ENCODE results near the gene STARD10.
A peak's percentile ranks its signal among the peaks of the same experiment; 100 is the strongest.

Gene STARD10

GRCh38 chr11:72732329-72732728 lies 61.5 kb downstream of the STARD10 start:
- no peak for DNase-seq (ENCODE audit: low read depth in 2 of 2, low spot score in 1 of 2)

- DNase-seq (ENCODE audit: low read depth in 2 of 2, low spot score in 1 of 2), result no peak
These were observed 63.1 kb downstream of the STARD10 start for GRCh38 chr11:72730737-72731136.

DNA sequence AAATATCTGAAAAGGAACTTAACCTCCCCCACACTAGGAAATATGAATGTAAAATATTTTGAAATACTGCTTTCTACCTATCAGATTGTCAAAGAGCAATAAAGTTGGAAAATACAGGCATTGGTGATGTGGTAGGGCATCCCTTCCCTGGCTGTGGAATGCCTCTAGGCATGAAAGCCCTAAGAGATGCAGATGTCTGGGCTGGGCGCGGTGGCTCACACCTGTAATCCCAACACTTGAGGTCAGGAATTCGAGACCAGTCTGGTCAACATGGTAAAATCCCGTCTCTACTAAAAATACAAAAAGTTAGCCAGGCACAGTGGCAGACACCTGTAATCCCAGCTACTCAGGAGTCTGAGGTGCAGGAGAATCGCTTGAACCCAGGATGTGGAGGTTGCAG lies 63.6 kb downstream of the STARD10 start:
- no peak for DNase-seq (ENCODE audit: low read depth in 2 of 2, low spot score in 1 of 2)

GRCh38 chr11:72727521-72727920 lies 66.3 kb downstream of the STARD10 start:
- DNase-seq (ENCODE audit: low read depth in 2 of 2, low spot score in 1 of 2), result no peak

DNA sequence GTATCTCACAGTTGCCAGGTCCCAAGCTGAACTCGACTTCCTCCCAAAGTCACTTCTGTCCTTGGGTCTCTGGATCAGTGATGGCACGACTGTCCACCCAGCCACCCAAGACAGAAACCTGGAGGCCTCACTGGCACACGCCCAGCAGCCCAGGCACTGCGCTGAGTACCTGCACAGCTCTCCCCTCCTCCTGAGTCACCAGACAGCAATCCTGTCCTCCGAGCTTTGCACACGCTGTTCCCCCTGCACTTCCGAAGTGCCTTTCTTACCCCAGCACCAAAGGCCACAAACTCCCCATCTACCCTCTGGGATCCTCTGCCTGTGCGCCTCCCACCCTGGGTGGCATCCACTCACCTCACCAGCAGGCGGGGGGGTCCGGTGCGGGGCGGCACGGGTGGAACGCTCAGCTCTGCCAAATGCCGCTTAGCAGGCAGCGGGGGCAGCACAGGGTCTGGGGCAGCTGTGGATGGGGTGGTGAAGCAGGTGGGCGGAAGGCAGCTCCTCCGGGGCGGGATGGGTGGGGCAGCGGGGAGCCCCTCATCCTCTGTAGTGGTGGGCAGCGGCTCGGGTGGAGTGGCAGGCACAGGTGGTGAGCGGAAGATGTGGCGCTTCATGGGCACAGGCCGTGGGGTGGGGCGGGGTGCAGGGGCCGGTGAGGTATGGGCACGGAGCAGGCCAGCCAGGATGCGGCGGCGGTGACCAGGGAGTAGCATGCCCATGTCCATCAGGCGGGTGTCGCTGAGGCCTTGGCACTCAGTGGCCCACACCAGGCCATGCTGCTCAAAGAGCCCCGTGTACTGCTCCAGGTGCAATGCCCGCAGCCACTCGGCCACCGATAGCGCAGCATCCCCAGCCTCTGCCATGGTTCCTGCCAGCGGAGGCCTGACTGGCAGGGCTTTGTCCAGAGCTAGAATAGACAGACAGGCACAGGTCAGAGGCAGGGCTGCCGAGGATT lies 67.3 kb downstream of the STARD10 start:
- no peak for DNase-seq (ENCODE audit: low read depth in 2 of 2, low spot score in 1 of 2)

DNA sequence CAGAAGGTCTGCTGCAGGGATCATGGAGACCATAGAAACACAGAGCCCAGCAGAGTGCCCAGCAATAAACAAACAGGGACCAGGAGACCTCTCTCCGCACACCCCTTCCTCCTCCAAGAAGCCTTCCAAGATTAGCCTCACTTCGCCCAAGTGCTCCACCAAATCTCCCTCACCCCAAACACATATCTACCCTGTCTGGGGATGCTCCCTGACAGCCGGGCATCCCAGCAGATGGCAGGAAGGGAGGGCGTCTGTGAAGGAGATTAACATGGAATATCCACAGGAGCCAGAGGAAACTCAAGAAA lies 68.2 kb downstream of the STARD10 start:
- no peak for DNase-seq (ENCODE audit: low read depth in 2 of 2, low spot score in 1 of 2)

DNA sequence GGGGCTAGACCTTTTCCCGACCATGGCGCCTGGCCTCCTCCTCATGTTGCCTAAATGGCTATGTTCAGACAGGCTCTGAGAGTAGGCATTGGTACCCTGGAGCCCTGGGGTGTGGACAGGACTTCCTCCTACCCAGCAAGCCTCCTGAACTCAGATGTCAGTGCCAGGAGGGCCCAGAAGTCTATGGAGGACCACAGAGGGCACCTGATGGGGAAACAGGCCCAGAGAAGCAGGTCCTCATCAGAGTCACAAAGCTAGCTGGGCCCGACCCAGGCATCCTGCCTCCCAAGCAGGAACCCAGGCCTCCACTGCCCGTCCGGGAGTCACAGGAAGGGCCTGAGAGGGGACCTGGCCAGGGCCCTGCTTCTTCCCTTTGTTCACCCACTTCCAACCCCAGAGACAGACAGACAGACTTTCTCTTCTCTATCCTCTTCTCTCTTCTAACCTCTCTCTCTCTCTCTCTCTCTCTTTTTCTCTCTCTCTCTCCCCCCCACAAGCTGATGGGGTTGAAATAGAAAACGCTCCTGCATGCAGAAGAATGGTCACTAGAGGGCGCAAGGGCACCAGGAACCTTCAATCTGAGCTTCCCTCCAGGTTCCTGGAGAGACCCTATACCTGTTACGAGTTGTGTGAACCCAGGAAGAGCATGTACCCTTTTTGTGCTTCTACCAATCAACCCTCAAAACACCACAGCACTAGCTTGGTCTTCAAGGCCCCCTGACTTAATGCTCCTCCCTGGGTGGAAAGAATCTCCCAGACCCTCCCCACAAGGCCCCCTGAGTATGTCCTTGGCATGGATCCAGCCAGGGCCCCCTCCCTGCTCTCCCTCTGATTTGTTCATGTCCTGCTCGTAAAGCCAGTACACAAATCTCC lies 68.8 kb downstream of the STARD10 start:
- peak; percentile 58 to 68 for DNase-seq (ENCODE audit: low read depth in 2 of 2, low spot score in 1 of 2)

DNA sequence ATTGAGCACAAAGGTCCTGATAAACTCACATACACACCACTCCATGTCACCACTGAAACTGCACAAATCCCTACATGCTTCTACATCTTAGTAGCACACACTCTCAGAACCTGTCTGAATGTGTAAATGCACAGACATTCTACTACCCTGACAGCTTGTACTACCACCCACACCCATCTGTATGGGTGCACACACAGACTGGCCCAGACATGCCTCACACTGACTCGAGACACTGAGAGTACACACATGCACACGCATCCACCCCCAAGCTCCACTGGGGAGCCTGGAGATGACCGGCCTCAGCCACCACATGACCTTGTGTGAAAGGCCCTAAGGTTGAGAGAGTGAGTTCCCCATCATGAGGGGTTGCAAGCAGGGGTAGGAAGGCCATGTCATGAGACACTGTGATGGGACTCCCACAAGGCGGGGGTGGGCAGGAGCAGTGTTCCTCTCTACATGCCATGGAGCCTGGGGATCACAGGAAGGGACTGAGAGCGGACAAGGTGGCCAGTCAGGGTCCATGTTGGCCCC lies 69.8 kb downstream of the STARD10 start:
- DNase-seq (ENCODE audit: low read depth in 2 of 2, low spot score in 1 of 2), result no peak

- DNase-seq (ENCODE audit: low read depth in 2 of 2, low spot score in 1 of 2), result no peak
These were observed 70.3 kb downstream of the STARD10 start for GRCh38 chr11:72723508-72723907.

- DNase-seq (ENCODE audit: low read depth in 2 of 2, low spot score in 1 of 2), result peak; percentile 57 to 68
These were observed 71.6 kb downstream of the STARD10 start for GRCh38 chr11:72722050-72722748.

GRCh38 chr11:72721689-72722049 lies 72.2 kb downstream of the STARD10 start:
- no peak for DNase-seq (ENCODE audit: low read depth in 2 of 2, low spot score in 1 of 2)

- DNase-seq (ENCODE audit: low read depth in 2 of 2, low spot score in 1 of 2), result no peak
These were observed 72.6 kb downstream of the STARD10 start for GRCh38 chr11:72721276-72721675.

GRCh38 chr11:72720784-72721183 lies 73.1 kb downstream of the STARD10 start:
- DNase-seq (ENCODE audit: low read depth in 2 of 2, low spot score in 1 of 2), result no peak

GRCh38 chr11:72720047-72720446 lies 73.8 kb downstream of the STARD10 start:
- no peak for DNase-seq (ENCODE audit: low read depth in 2 of 2, low spot score in 1 of 2)

DNA sequence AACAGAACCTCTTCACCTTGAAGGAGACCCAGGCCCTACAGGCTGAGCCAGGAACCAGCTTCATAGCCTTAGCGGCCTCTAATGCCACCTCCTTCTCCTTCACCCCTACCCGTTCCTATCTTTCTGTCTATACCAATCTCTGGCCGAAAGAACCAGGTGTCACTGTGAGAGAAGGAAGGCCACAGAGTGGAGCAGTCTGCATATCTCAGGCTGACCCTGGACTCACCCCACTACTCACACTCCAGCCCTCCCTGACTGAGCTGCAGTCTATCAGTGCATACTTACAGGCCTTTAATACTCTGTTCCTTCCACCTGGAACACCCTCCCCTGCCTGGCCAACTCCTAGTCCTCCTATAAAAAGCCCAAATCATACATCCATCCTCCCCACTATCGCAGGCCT lies 74.3 kb downstream of the STARD10 start:
- DNase-seq (ENCODE audit: low read depth in 2 of 2, low spot score in 1 of 2), result no peak

- no peak for DNase-seq (ENCODE audit: low read depth in 2 of 2, low spot score in 1 of 2)
These were observed 74.7 kb downstream of the STARD10 start for GRCh38 chr11:72719144-72719543.

GRCh38 chr11:72718101-72718501 lies 75.7 kb downstream of the STARD10 start:
- no peak for DNase-seq (ENCODE audit: low read depth in 2 of 2, low spot score in 1 of 2)

GRCh38 chr11:72716788-72717435 lies 76.9 kb downstream of the STARD10 start:
- DNase-seq (ENCODE audit: low read depth in 2 of 2, low spot score in 1 of 2), result no peak

- no peak for DNase-seq (ENCODE audit: low read depth in 2 of 2, low spot score in 1 of 2)
These were observed 77.6 kb downstream of the STARD10 start for GRCh38 chr11:72716290-72716689.

DNA sequence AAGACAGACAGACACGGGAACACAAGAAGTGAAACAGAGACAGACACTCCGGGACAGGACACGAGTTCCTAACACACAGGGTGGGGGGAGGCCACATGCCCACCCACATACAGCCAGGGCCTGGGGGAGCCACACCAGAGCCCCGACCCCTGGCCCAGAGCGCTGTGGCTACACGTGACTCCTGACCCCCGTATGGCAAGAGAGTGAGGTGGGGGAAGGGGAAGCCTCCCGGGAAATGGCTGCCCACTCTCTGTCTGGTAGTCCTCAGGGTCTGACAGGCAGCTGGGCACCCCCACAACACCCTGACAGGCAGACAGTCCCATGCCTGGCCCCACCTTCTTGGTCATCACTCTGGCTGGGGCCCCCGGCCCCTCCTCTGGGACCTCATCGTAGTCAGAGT lies 81.0 kb downstream of the STARD10 start:
- DNase-seq (ENCODE audit: low read depth in 2 of 2, low spot score in 1 of 2), result no peak

Data from stimulated activated CD8-positive, alpha-beta memory T cell treated with anti-CD3 and anti-CD28 coated beads, Interleukin-4, amount 100 ng/mL, for 1 hour (primary cell).